Upper lobe of left lung (tissue), 4 donors: ENCODE results near the gene ASB1.

ENCODE experiments used
- EP300 ChIP-seq, 4 donors: sonication (generic); formaldehyde crosslinking; IDR thresholded peaks; one replicate each; pipeline ENCODE4 v1.5.1; 2017; ENCODE audit warnings: antibody characterized with exemption in 4 of 4, control low read depth in 2 of 4
- POLR2A ChIP-seq, 4 donors: fragments of 450-650 bp; IDR thresholded peaks; one replicate each; pipeline ENCODE4 v1.5.1; 2016 to 2017; ENCODE audit warnings: antibody characterized with exemption in 4 of 4, mild to moderate bottlenecking in 2 of 4
- TF ChIP-seq, protein P1 (sequence below), 6 experiments: fragments of 450-650 bp in 4 of 6; fragments of 200-600 bp in 2 of 6; sonication (generic) in 2 of 6; IDR thresholded peaks; one replicate each; pipeline ENCODE4 v1.5.1; 2016 to 2019; ENCODE audit warnings: antibody characterized with exemption in 6 of 6

DNA sequence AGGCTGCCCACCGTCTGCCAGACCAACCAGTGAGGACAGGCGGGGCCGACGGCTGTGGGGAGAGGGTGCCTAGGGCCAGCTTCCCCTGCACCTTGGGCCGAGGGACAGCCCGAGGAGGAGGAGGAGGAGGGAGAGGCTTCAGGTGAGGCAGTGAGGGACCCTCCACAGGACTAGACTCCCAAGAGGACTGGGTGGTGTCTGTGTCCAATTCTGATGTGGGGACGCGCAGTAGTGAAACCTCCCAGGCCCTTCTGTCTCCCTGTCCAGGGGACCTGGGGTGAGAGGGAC, 19.8 kb upstream of the ASB1 start:
- TF ChIP-seq, protein P1, sequence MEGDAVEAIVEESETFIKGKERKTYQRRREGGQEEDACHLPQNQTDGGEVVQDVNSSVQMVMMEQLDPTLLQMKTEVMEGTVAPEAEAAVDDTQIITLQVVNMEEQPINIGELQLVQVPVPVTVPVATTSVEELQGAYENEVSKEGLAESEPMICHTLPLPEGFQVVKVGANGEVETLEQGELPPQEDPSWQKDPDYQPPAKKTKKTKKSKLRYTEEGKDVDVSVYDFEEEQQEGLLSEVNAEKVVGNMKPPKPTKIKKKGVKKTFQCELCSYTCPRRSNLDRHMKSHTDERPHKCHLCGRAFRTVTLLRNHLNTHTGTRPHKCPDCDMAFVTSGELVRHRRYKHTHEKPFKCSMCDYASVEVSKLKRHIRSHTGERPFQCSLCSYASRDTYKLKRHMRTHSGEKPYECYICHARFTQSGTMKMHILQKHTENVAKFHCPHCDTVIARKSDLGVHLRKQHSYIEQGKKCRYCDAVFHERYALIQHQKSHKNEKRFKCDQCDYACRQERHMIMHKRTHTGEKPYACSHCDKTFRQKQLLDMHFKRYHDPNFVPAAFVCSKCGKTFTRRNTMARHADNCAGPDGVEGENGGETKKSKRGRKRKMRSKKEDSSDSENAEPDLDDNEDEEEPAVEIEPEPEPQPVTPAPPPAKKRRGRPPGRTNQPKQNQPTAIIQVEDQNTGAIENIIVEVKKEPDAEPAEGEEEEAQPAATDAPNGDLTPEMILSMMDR (IDR thresholded peaks at IDR 0.05) = no peak
- no peak for TF ChIP-seq EP300 (IDR thresholded peaks at IDR 0.05)
- no peak for TF ChIP-seq POLR2A (IDR thresholded peaks at IDR 0.05)
